Skeletal muscle cell (primary cell): ENCODE measurements around the gene RREB1.

Experiments
- DNase-seq: peaks from one replicate; pipeline ENCODE4 v3.0.0-alpha.2; 2010; ENCODE audit warnings: low read depth
- H3K4me3 ChIP-seq: 2 replicates; pipeline ENCODE4 v1.5.1; 2011; ENCODE audit warnings: low read depth, mild to moderate bottlenecking, control low read depth, low read length, moderate library complexity

Gene RREB1

DNA sequence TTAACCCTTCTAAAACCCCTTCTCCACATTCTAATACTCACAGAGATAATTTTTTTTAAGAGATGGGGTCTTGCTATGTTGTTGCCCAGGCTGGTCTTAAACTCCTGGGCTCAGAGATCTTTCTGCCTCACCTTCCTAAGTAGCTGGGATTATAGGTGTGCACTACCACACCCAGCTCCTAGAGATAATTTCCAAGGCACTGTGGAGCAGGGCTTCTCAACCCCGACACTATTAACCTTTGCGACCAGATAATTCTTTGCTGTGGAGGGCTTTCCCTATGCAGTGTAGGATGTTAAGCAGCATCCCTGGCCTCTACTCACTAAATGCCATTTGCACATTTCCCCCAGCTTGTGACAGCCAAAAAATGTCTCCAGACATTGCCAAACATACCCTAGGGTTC lies 8.8 kb upstream of the RREB1 start:
- no peak for DNase-seq
- no peak overlapping the region for H3K4me3 ChIP-seq

DNA sequence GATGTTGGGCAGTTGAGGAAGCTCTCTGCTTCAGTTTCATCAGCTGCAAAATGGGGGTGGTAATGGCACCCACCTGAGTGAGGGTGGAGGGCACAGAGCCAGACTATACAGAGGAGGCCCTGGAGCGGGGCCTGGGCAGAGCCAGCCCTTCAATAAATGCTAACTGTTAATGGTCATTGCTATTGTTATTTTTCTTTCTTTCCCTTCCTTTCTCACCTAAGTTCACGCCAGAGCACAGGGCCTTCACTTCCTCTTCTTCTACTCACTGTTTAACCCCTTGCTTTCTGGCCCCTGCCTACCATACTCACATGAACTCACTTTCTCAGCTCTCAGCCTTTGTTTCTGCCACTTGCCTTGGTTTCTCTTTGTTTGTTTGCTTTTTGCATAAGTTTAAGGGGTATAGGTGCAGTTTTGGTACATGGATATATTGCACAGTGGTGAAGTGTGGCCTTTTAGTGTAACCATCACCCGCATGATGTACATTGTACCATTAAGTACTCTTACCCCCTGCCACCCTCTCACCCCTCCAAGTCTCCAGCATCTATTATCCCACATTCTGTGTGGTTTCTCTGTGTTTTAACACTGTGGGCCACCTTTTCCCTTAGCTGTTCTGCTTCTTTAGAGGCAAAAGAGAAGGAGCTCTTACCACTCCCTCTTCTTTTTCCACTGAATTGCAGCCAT lies 7.5 kb upstream of the RREB1 start:
- H3K4me3 ChIP-seq: no peak overlapping the region
- DNase-seq: no peak

DNA sequence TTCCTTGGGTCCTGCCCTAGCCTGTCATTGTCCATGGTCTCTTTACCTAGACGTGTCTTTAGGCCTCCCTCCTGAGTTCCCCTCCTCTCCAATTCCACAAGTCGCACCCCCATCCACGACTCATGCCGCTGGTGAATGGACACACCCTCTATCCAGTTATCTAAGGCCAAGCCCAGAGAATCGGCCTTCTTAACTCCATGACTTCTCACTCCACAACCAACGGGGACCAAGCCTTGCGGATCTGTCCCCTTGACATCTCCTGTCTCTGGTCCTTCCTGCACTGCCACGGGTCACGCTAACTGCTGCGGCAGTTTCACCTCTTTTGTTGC lies 7.0 kb upstream of the RREB1 start:
- no peak overlapping the region for H3K4me3 ChIP-seq
- no peak for DNase-seq

DNA sequence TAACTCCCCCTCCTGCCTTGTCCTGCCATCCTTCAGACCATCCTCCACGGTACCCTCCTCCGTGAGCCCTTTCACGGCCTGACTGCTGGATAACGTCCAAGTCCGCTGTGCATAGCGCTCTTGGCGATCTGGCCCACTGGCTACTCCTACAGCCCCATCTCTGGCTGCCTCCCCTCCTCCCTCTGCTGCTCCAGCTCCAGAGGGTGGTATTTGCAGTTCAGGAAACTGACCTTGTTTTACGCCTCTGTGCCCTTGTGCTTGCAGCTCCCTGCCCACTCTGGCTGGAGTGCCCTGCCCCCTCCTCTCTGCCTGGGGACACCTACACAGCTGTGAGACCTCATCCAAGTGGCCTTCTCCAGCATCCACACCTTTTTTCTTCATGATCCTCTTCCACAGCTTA lies 6.5 kb upstream of the RREB1 start:
- H3K4me3 ChIP-seq: no peak overlapping the region
- no peak for DNase-seq

DNA sequence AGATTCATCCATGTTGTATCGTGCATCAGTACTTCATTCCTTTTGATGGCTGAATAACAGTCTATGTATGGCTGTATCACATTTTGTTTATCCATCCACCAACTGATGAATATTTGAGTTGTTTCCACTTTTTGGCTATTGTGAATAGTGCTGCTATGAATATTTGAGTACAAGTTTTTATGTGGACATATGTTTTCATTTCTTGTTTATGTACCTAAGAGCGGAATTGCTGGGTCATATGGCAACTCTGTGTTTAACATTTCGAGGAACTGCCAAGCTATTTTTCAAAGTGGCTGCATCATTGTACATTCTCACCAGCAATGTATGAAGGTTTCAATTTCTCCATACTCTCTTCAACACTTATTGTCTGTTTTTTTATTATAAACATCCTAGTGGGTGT lies 3.0 kb upstream of the RREB1 start:
- H3K4me3 ChIP-seq: no peak overlapping the region
- no peak for DNase-seq

DNA sequence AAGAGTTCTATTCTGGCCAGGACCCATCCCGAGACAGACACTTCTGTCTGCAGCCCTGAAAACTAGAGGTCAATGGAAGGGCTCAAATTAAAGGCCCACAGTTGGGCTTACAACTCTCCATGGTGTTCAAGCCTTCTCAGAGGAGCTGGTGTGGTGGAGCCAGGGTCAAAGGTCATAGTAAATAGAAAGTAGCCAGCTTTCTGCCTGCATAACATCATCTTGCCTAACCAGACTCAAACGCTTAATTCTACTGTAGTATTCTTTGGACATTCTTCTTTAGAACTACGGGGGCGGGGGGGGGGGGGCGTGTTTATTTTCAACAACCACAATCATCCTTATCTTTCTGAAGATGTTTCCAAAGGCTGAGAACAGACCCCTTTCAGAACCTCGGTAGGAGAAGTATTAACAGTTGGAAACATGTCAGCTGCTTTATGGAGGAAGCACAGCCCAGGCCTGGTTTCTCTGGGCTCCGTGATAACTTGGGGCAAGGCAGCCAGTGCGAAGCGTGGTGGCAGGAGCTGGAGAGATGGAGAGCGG lies 1.5 kb upstream of the RREB1 start:
- no peak for DNase-seq
- H3K4me3 ChIP-seq: no peak overlapping the region

DNA sequence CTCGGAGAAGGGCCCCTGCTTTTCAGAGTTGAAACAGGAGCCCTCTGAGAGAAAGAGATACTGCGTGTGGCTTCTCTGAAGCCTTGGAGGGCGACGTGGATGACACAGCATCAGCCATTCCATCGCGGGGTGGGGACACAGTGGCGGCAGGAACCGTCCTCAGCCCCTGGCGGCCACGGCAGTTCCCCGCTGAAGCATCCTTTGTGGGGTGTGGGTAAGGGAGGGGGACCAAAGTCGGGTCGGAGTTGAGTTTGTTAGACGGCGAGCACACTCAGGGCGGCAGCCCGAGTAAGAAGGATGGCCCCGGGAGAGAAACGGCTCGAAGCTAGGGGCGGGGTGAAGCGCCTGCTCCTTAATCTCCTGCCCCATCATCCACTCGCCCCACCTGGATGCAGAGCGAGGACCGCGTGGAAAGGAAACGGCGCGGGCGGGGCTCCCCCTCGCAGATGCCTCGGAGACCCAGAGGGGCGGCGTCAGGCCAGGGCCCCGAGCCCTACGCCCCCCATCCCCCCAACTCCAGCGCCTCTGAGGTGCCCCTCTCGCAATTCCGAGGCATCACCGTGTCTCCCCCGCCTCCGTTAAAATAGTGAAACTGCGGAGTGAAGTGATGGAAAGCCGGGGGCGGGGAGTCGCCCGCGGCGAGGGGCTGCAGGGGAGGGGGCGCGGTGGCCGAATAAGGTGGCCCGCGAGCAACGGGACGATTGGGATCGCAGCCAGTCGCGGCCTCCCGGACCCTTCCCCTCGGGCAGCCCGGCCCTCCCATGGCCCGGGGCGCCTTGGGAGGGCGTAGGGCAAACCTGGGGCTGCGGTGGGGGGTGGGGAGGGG lies 796 bp upstream of the RREB1 start:
- H3K4me3 ChIP-seq: peak overlapping the region; percentile 97
- no peak for DNase-seq

DNA sequence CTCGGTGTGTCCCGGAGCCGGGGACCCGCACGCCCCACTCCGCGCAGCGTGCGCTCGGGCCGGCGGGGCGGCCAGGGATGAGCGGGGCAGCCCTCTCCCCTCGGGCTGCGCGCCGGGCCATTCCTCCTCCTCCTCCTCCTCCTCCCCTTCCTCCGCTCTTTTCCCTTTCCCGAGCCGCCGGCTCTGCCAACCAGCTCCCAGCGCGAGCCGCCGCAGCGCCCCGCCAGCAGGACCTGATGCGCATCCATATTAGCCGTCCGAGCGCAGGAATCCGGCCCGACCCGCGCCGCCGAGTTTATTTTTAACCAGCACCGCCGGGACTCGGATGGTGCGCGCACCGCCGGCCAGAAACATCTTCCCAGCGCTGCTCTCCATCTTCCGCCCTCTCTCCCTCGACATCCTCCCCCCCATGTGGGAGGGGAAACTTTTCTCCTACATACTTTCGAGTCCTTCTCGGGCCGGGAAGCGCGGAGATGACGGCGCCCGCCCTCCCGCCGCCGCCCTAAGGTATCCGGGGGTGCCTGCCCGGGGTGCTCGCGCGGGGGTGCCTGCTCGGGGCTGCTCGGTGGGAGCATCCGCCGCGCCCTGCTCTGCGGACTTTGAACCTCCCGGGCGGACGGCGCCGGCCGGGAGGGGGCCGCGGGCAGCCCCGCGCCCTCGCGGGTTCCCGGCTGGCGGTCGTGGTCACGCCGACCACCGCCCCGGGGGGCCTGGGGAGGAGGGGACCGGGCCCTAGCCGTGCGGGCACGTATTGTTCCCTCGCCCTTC lies 619 bp downstream of the RREB1 start:
- DNase-seq: no peak

DNA sequence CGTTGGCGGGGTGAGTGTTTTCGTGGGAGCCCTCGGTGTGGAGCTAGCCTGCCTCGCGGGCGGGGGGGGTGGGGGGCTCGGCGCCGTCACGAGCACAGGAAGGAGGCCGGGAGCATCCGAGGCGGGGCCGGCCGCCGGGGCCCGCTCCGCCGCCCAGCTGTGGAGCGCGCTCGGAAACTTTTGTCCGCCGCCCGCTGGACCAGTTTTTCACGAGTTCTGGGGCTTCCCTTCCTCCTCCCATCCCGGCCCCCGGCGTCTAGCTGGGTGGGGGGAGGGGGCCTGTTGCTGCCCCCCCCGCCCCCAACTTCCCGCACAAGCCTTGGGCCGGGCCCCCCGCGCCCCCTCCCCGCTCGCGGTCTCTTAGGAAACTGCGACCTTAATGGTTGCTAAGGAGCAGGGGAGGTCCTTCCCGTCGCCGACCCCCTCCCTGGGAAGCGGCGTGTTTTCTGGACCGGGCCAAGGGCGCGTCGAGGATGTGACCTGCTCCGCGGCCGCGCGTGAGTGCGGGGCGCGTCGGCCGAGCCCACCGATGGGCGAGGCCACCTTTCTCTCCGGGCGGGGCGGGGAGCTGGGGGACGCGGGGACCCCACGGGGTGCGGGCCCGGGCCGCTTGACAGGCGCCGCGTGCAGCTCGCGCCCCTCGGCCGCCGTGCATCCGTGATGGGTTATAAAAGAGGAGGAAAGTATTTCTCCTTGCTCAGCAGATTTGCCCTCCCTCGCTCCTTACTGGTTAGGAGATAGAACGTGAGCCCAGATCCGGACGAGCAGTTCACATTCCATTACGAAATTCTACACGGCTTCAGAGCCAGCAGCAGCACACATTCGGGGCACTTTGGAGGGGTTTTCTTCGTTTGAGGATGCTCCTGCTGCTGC lies 1.4 kb downstream of the RREB1 start:
- H3K4me3 ChIP-seq: peak overlapping the region; percentile 97
- DNase-seq: no peak

More for the DNA sequence above, 619 bp downstream of the RREB1 start:
- H3K4me3 ChIP-seq: peak overlapping the region; percentile 97

DNA sequence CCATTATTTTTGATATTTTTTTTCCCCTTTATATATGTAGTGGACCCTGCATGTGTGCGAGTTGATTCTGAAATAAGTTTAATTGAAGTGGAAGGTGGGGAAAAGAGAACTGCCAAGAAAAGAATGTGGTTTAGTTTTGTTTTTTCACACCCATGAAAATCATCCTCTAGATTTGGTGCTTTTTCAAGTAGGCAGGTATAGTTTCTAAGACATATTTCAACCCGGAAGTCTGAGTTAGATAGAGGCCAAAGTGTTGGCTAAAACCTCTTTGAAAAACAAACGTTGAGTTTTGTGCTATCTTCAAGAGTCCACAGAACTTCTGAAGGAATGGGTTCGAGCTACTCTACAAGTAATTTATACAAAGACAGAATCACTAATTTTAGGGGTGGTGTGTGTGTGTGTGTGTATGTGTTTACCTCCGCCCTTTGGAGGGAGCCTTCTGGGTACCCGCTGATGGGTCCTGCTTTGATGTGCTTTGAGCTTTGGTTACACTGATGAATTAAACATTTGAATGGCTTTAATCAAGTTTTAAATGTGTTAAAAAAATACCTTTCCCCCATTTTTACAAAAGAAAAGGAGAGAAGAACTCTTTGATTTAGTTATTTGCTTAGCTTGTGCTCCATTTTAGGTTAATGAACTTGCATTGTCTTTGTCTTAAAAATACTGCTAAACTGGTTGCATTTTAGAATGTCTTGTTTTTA lies 2.5 kb downstream of the RREB1 start:
- DNase-seq: no peak
- H3K4me3 ChIP-seq: peak overlapping the region; percentile 97

DNA sequence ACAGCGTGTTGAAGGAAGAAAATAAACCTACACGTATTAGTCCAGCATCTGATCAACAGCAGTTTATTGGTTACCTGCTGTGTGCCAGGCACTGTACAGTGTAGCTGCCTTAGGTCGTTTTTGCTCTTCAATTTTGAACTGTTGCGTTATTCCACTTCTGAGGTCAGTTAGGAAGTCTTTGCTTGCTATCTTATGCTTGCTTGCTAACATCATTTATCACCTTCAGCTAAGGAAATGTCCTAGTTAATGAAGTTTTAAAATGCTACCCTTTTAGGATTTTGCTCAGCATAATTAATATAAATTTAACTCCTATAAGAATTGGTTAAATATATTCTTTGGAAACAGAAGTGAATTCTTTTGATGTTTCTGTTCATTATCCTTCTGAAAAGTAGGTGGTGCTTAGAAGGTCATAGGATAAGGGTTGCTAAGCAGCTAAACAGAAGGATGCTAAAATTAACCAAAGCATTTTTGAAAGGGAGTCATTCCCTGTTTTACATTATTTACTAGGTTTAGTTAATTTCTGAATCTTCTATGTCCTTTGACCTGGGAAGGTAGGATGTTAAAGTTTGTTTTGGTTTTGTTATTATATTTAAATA lies 3.4 kb downstream of the RREB1 start:
- DNase-seq: no peak
- no peak overlapping the region for H3K4me3 ChIP-seq

DNA sequence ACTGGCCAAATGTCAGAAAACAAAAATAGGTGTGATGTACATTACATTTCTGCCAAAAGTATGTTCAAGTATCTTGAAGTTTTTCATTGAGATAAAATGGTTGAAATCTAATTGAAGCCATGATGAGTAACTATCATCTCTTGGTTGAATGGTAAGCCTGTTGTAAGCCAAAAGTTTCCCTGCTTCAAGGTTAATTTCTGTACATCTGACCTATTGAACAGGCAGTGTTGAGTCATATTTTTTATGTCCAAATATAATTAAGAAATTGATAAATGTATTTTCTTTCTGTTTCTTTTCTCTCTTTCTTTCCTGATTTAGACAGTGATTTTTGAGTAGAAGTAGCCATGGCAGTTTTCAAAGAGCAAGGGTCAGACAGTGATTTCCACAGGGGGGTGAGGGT lies 4.4 kb downstream of the RREB1 start:
- H3K4me3 ChIP-seq: no peak overlapping the region
- DNase-seq: no peak

DNA sequence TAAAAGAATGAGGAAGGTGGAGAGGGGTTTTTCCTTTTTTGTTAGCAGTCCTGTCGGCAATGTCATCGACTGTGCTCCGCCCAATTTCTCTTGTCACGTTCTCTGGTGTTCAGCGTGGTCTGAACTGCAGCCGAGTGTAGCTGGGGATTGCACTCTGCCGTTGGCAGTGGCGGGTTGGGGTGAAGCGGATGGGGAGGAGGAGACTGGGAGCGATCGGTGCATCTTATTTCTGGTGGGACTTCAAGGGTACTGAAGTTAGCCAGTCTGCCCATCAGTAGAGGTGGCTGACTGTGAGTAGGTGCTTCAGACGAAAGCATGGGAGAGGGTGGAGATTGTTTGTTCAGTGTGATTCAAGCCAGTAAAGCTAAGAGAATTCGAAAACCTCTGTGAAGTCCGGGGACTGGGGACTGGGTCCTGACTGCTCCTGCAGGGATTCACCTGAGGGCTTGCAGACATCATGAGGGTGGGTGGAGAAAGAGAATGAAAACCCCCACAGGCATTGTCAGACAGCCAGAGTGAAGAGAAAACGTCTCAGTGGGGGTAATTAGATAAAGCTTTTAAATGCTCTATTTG lies 5.1 kb downstream of the RREB1 start:
- no peak overlapping the region for H3K4me3 ChIP-seq
- no peak for DNase-seq

DNA sequence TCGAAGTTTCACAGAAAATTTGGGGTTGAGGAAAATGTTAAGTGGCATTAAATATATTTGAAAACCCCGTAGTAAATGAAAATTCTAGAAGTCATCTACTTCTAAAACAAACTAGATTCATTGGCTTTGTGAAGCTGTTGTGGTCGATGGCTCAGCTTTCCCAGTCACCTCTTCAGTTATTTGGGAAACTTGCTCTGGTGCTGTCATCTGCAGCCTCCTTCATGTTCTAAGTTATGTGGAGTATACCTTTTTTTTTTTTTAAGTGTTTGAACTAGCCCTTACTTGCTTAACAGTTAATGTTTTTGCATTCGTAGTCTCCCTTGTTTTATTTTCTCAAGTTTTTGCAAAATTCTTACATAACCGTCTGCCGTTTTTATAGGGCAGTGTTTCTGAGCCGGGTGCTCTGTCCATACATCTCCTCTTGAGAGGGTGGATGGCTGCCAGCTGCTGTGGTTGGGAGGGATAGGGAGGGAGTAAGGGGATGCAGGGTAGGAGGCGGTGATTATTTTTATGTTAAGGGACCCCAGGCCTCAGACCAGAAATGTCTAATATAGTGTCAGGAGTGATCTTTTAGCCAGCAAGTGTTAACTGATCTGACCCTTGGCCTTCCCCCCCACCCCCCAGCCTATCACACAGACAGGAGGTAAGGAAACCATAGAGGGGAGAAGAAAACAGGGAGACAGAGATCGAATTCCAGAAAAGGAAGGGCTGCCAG lies 7.1 kb downstream of the RREB1 start:
- H3K4me3 ChIP-seq: no peak overlapping the region
- DNase-seq: no peak

DNA sequence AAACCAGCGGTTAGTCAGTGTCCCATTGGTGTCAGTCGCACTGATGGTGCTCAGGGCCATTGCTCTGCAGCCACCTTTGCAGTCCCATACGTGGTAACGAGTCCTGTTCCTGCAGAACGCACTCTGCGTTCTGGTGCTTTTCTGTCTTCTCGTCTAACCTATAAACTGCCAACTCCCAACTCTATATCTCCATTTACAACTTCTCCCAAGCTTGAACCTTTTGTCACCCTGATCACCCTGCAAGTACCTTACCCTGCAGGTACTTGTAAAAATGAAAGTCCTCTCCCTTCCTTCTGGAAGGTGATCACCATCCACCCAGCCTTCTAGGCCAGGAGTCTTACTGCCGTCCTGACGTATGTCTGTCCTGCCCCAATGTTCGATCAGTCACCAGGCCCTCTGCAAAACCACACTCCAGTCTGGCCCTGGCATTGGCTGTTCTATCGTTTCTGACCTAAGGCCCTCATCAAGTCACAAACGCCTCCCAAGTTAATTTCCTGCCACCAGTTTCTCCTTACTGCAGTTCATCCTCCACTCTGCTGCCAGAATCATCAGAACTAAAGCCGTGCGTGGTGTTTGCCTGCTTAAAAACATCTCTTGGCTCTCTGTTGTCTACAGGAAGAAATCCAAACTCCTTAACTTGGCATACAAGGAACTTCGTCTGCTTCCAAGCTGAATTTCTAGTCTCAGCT lies 7.9 kb downstream of the RREB1 start:
- DNase-seq: no peak
- H3K4me3 ChIP-seq: no peak overlapping the region

DNA sequence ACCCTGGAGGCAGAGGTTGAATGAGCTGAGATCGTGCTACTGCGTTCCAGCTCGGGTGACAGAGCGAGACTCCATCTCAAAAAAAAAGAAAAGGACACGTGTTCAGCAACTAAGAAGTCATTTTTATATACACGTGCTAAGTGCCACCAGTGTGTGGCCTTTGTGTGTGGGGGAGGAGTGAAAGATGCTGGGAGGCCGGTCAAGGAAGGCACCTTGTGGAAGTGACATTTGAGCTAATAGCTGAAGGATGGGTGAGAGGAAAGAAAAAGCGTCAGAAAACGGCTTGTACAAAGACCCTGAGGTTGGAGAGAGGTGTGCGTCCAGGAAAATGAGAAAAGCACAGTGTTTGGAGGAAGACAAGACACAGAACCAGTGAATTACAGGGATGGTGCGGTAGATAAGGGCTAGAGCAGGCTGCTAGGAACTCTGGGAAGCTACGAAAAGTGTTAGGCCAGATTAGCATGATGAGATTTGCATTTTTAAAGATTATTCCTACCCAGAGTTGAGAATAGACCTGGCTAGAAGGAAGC lies 11.6 kb downstream of the RREB1 start:
- no peak overlapping the region for H3K4me3 ChIP-seq
- no peak for DNase-seq
